ENCODE results near the gene KCNH6. TPM values are rescaled to one million over a fixed set of nuclear protein-coding genes. Genes with fewer than 3 reads are reported as not detected.

KCNH6 gene
- total RNA-seq, 2 experiments from 2014 or later, result not detected

GRCh38 chr17:63482509-63482908, 40.6 kb upstream of the KCNH6 start:
- Mint-ChIP-seq H3K4me1 (peaks cover 6% of the 10 kb centered on the region), H3K27ac (no peak overlapping the region), H3K9me3 (no peaks in the 10 kb centered on the region), H3K4me3 (no peak overlapping the region), H3K36me3 (no peaks in the 10 kb centered on the region), H3K27me3 (peaks cover 22% of the 10 kb centered on the region)
- DNase-seq, result no peak

GRCh38 chr17:63483038-63483437, 40.1 kb upstream of the KCNH6 start:
- Mint-ChIP-seq H3K9me3 (no peaks in the 10 kb centered on the region), H3K27me3 (peaks cover 17% of the 10 kb centered on the region)
- no peak for DNase-seq

GRCh38 chr17:63483655-63484575, 39.2 kb upstream of the KCNH6 start:
- H3K27ac Mint-ChIP-seq, result no peak overlapping the region
- no peaks in the 10 kb centered on the region for H3K9me3 Mint-ChIP-seq
- H3K4me3 Mint-ChIP-seq, result no peak overlapping the region
- no peaks in the 10 kb centered on the region for H3K4me1 Mint-ChIP-seq
- peaks cover 8% of the 10 kb centered on the region for H3K27me3 Mint-ChIP-seq
- DNase-seq, result no peak
- H3K36me3 Mint-ChIP-seq, result no peaks in the 10 kb centered on the region

More at GRCh38 chr17:63483038-63483437, 40.1 kb upstream of the KCNH6 start:
- H3K36me3 Mint-ChIP-seq, result no peaks in the 10 kb centered on the region
- H3K4me1 Mint-ChIP-seq, result peaks cover under 1% of the 10 kb centered on the region
- no peak overlapping the region for H3K27ac Mint-ChIP-seq
- H3K4me3 Mint-ChIP-seq, result no peak overlapping the region

- Mint-ChIP-seq H3K36me3 (no peaks in the 10 kb centered on the region), H3K27me3 (no peaks in the 10 kb centered on the region), H3K9me3 (no peaks in the 10 kb centered on the region), H3K4me1 (no peaks in the 10 kb centered on the region), H3K4me3 (no peak overlapping the region), H3K27ac (no peak overlapping the region)
- no peak for DNase-seq
Measured at GRCh38 chr17:63486317-63487013, 36.7 kb upstream of the KCNH6 start.

- H3K9me3 Mint-ChIP-seq, result no peaks in the 10 kb centered on the region
- H3K27ac Mint-ChIP-seq, result no peak overlapping the region
- H3K27me3 Mint-ChIP-seq, result no peaks in the 10 kb centered on the region
- DNase-seq, result no peak
- H3K4me3 Mint-ChIP-seq, result no peak overlapping the region
- H3K4me1 Mint-ChIP-seq, result no peaks in the 10 kb centered on the region
- H3K36me3 Mint-ChIP-seq, result no peaks in the 10 kb centered on the region
Measured at GRCh38 chr17:63487014-63487339, 36.2 kb upstream of the KCNH6 start.

- no peaks in the 10 kb centered on the region for H3K27me3 Mint-ChIP-seq
- no peaks in the 10 kb centered on the region for H3K9me3 Mint-ChIP-seq
- H3K36me3 Mint-ChIP-seq, result no peaks in the 10 kb centered on the region
- no peak for DNase-seq
- H3K4me3 Mint-ChIP-seq, result no peak overlapping the region
- no peak overlapping the region for H3K27ac Mint-ChIP-seq
- no peaks in the 10 kb centered on the region for H3K4me1 Mint-ChIP-seq
Measured at GRCh38 chr17:63488851-63489250, 34.3 kb upstream of the KCNH6 start.

- Mint-ChIP-seq H3K36me3 (no peaks in the 10 kb centered on the region), H3K4me1 (no peaks in the 10 kb centered on the region), H3K4me3 (no peak overlapping the region), H3K27me3 (no peaks in the 10 kb centered on the region), H3K9me3 (no peaks in the 10 kb centered on the region), H3K27ac (no peak overlapping the region)
- DNase-seq, result no peak
Measured at GRCh38 chr17:63489291-63489690, 33.9 kb upstream of the KCNH6 start.

GRCh38 chr17:63490329-63490728, 32.8 kb upstream of the KCNH6 start:
- no peaks in the 10 kb centered on the region for H3K36me3 Mint-ChIP-seq
- no peaks in the 10 kb centered on the region for H3K27me3 Mint-ChIP-seq
- no peak overlapping the region for H3K4me3 Mint-ChIP-seq
- H3K27ac Mint-ChIP-seq, result no peak overlapping the region
- no peaks in the 10 kb centered on the region for H3K4me1 Mint-ChIP-seq
- DNase-seq, result no peak
- no peaks in the 10 kb centered on the region for H3K9me3 Mint-ChIP-seq

- no peaks in the 10 kb centered on the region for H3K36me3 Mint-ChIP-seq
- no peaks in the 10 kb centered on the region for H3K9me3 Mint-ChIP-seq
- no peaks in the 10 kb centered on the region for H3K4me1 Mint-ChIP-seq
Measured at GRCh38 chr17:63490858-63491400, 32.2 kb upstream of the KCNH6 start.

GRCh38 chr17:63491413-63491812, 31.7 kb upstream of the KCNH6 start:
- Mint-ChIP-seq H3K36me3 (no peaks in the 10 kb centered on the region), H3K27ac (no peak overlapping the region), H3K27me3 (no peaks in the 10 kb centered on the region), H3K4me1 (no peaks in the 10 kb centered on the region), H3K9me3 (no peaks in the 10 kb centered on the region), H3K4me3 (no peak overlapping the region)
- no peak for DNase-seq

More at GRCh38 chr17:63490858-63491400, 32.2 kb upstream of the KCNH6 start:
- DNase-seq, result no peak
- Mint-ChIP-seq H3K27ac (no peak overlapping the region), H3K27me3 (no peaks in the 10 kb centered on the region), H3K4me3 (no peak overlapping the region)

GRCh38 chr17:63491977-63492618, 31.1 kb upstream of the KCNH6 start:
- no peaks in the 10 kb centered on the region for H3K9me3 Mint-ChIP-seq
- H3K36me3 Mint-ChIP-seq, result no peaks in the 10 kb centered on the region
- H3K4me3 Mint-ChIP-seq, result no peak overlapping the region
- H3K27me3 Mint-ChIP-seq, result no peaks in the 10 kb centered on the region
- no peaks in the 10 kb centered on the region for H3K4me1 Mint-ChIP-seq
- no peak overlapping the region for H3K27ac Mint-ChIP-seq
- DNase-seq, result no peak

GRCh38 chr17:63492940-63493339, 30.2 kb upstream of the KCNH6 start:
- no peak for DNase-seq
- no peaks in the 10 kb centered on the region for H3K4me1 Mint-ChIP-seq
- H3K27ac Mint-ChIP-seq, result no peak overlapping the region
- H3K4me3 Mint-ChIP-seq, result no peak overlapping the region
- no peaks in the 10 kb centered on the region for H3K27me3 Mint-ChIP-seq
- H3K9me3 Mint-ChIP-seq, result no peaks in the 10 kb centered on the region
- H3K36me3 Mint-ChIP-seq, result no peaks in the 10 kb centered on the region

- Mint-ChIP-seq H3K9me3 (no peaks in the 10 kb centered on the region), H3K4me3 (no peak overlapping the region)
- DNase-seq, result no peak
Measured at GRCh38 chr17:63493411-63493810, 29.7 kb upstream of the KCNH6 start.

GRCh38 chr17:63494300-63494928, 28.7 kb upstream of the KCNH6 start:
- Mint-ChIP-seq H3K27ac (no peak overlapping the region), H3K4me1 (no peaks in the 10 kb centered on the region), H3K4me3 (no peak overlapping the region), H3K36me3 (no peaks in the 10 kb centered on the region), H3K27me3 (no peaks in the 10 kb centered on the region), H3K9me3 (no peaks in the 10 kb centered on the region)
- no peak for DNase-seq

More at GRCh38 chr17:63493411-63493810, 29.7 kb upstream of the KCNH6 start:
- H3K27ac Mint-ChIP-seq, result no peak overlapping the region
- no peaks in the 10 kb centered on the region for H3K27me3 Mint-ChIP-seq
- no peaks in the 10 kb centered on the region for H3K4me1 Mint-ChIP-seq
- H3K36me3 Mint-ChIP-seq, result no peaks in the 10 kb centered on the region

- no peaks in the 10 kb centered on the region for H3K36me3 Mint-ChIP-seq
- DNase-seq, result no peak
- H3K27me3 Mint-ChIP-seq, result peaks cover under 1% of the 10 kb centered on the region
- H3K4me3 Mint-ChIP-seq, result no peak overlapping the region
- no peaks in the 10 kb centered on the region for H3K4me1 Mint-ChIP-seq
- no peak overlapping the region for H3K27ac Mint-ChIP-seq
- no peaks in the 10 kb centered on the region for H3K9me3 Mint-ChIP-seq
Measured at GRCh38 chr17:63495491-63495890, 27.7 kb upstream of the KCNH6 start.

Measured in activated naive CD8-positive, alpha-beta T cell treated with anti-CD3 and anti-CD28 coated beads for 36 hours (primary cell).